HUES6 (cell line): ENCODE measurements around the gene DNAJC15.
A peak's percentile ranks its signal among the peaks of the same experiment; 100 is the strongest.

Experiments
- H3K27ac ChIP-seq: 2 replicates; pipeline ENCODE4 v1.7.0; 2013; ENCODE audit warnings: low read depth, mild to moderate bottlenecking, low read length, inconsistent platforms
- H3K27me3 ChIP-seq: 2 replicates; pipeline ENCODE4 v1.6.1; 2013; ENCODE audit warnings: low read length; ENCODE audit not compliant: control insufficient read depth, insufficient read depth
- H3K36me3 ChIP-seq: 2 replicates; pipeline ENCODE4 v1.6.1; 2013; ENCODE audit warnings: low read length; ENCODE audit not compliant: control insufficient read depth, insufficient read depth
- H3K4me1 ChIP-seq: 2 replicates; pipeline ENCODE4 v1.6.1; 2013; ENCODE audit warnings: low read length; ENCODE audit not compliant: control insufficient read depth, insufficient read depth
- H3K4me3 ChIP-seq: 2 replicates; pipeline ENCODE4 v1.5.1; 2013; ENCODE audit warnings: low read depth, low read length
- H3K9ac ChIP-seq: one replicate; pipeline ENCODE4 v1.6.1; 2013; ENCODE audit warnings: mild to moderate bottlenecking, low read length
- H3K9me3 ChIP-seq: 2 replicates; pipeline ENCODE4 v1.6.1; 2013; ENCODE audit warnings: low read depth, low read length; ENCODE audit not compliant: control insufficient read depth, insufficient read depth

Gene DNAJC15

DNA sequence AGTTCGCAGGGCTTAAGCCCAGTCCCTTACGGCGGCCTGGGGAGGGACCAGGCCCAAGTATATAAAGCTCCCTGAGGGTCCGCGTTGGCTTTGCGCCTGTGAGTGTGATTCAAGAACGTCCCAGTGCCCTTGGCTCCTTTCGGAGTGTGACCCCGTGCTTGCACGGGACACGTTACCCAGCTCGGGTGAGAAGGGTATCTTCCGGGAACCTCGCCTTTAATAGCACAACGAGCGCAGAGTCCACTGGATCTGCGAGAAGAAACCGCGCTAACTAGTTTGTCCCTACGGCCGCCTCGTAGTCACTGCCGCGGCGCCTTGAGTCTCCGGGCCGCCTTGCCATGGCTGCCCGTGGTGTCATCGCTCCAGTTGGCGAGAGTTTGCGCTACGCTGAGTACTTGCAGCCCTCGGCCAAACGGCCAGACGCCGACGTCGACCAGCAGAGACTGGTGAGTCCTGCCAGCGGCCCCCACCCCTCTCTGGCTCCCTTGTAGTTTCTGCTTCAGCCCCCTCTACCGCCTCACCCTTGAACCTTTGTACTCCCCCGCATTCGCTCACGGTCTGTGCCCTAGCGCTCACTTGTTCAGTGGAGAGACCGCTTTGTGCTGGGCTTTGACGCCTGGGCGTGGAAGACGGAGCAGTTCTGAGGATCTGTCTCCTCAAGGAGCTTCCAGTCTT lies at the start of gene DNAJC15:
TSS of gene DNAJC15 (plus strand) at position 298 of the 675 bp plus-strand sequence. CDS start at position 339, 41 bp downstream.
- H3K9me3 ChIP-seq, result no peaks in the 10 kb centered on the region
- H3K27ac ChIP-seq, result no peak within 1 kb of the TSS; the same call in 1 of the 2 replicates
- H3K4me1 ChIP-seq, result peaks cover 10% of the 10 kb centered on the region
- no peaks in the 10 kb centered on the region for H3K27me3 ChIP-seq
- peak within 1 kb of the TSS; percentile 78 for H3K9ac ChIP-seq
- H3K4me3 ChIP-seq, result peak within 1 kb of the TSS; percentile 66
- no peaks in the 10 kb centered on the region for H3K36me3 ChIP-seq

DNA sequence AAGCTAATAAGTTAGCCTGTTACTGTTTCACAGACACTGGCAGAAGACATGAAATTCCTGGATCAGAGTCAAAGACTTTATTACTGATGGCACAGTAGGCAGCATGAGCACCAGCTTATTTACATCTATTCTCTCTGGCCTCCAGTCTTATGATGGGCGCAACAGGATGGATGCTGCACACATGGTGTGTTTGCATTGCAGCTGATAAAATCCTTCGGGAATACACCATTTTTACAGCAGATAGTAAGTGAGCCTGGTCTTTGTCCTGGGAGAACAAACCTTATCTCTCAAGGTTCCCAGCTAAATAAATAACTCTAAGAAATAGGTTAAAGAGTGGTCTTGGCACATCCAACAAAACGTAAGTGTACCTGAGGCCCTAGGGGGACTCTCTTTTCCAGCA lies 47.3 kb upstream of the DNAJC15 start:
- no peak overlapping the region for H3K27ac ChIP-seq
- no peaks in the 10 kb centered on the region for H3K36me3 ChIP-seq
- H3K9ac ChIP-seq, result no peak overlapping the region
- H3K4me1 ChIP-seq, result peaks cover 12% of the 10 kb centered on the region
- H3K27me3 ChIP-seq, result no peaks in the 10 kb centered on the region
- no peak overlapping the region for H3K4me3 ChIP-seq
- H3K9me3 ChIP-seq, result peaks cover 11% of the 10 kb centered on the region; the same call in 1 of the 2 replicates

DNA sequence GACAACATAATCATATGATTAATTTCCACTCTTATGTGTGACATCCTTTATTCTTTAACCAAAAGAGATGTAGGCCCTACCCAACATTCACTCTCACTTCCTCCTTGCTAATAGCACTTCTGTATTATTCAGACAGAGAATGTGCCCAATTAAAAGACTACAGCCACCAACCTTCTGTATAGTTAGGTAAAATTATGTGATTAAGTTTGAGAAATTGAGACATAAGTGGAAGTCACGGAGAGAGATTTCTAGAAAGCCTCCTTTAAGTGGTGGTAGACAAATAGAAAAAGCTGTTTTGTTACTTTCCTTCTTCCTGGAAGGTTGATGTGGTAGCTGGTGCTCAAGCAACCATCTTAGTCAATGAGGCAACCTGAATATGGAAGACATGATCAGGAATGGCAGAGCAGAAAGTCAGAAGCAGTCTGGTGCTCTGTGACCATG lies 46.1 kb upstream of the DNAJC15 start:
- Histone ChIP-seq H3K9ac (no peak overlapping the region), H3K27ac (no peak overlapping the region), H3K9me3 (peaks cover 11% of the 10 kb centered on the region; the same call in 1 of the 2 replicates), H3K36me3 (no peaks in the 10 kb centered on the region), H3K4me3 (no peak overlapping the region), H3K27me3 (no peaks in the 10 kb centered on the region), H3K4me1 (peaks cover 13% of the 10 kb centered on the region)

DNA sequence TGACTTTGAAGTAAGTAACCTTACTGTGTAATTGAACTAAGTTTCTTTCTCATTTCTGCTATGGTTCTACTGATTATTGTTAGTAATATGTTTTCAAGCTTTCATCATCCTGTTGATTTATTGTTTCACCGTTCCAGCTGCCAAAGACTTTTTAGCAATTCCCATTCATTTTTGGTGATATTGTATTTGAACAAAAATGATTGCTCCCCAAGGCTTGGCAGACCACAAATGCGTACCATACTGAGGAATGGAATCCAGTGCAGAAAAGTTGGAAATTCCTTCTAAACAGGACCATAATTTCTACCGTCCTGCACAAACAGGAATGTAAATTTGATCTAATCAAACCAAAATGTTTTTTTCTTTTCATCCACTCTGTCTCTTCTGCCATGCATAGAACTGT lies 42.1 kb upstream of the DNAJC15 start:
- Histone ChIP-seq H3K36me3 (no peaks in the 10 kb centered on the region), H3K27ac (no peak overlapping the region), H3K9ac (no peak overlapping the region), H3K4me1 (peaks cover 25% of the 10 kb centered on the region), H3K27me3 (no peaks in the 10 kb centered on the region), H3K4me3 (no peak overlapping the region), H3K9me3 (peaks cover 5% of the 10 kb centered on the region; the same call in 1 of the 2 replicates)

DNA sequence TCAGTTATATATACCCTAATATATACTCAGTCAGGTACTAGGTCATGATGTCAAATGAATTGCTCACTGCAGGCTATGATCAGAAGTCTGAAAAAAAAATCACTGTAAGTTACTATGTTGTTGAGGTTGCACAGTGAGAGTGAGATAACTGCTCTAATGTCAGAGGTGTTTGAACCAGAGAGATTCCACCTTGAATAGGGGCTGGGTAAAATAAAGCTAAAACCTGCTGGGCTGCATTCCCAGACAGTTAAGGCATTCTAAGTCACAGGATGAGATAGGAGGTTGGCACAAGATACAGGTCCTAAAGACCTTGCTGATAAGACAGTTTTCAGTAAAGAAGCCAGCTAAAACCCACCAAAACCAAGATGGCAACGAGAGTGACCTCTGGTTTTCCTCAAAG lies 41.5 kb upstream of the DNAJC15 start:
- Histone ChIP-seq H3K4me1 (peaks cover 25% of the 10 kb centered on the region), H3K27ac (no peak overlapping the region), H3K36me3 (no peaks in the 10 kb centered on the region), H3K9ac (no peak overlapping the region), H3K9me3 (peaks cover 5% of the 10 kb centered on the region; the same call in 1 of the 2 replicates), H3K4me3 (no peak overlapping the region), H3K27me3 (no peaks in the 10 kb centered on the region)

DNA sequence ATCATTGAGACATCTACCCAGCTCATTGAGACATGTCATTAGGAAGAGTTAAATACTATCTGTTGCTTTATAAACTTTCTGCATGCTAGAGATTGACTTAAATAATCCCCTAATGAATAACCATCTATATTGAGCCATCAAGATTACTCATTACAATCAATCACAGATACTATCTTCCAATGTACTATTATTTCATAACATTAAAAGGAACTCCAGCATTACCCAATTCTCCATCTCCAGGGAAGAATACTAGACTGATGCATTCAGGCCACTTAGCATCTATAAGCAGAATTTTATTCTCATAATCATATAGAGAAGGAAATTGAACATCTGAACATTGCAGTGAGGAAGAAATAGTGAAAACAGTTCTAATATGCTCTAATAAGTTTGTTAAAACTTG lies 39.4 kb upstream of the DNAJC15 start:
- H3K9me3 ChIP-seq, result no peaks in the 10 kb centered on the region; the same call in 1 of the 2 replicates
- H3K9ac ChIP-seq, result no peak overlapping the region
- no peaks in the 10 kb centered on the region for H3K27me3 ChIP-seq
- no peak overlapping the region for H3K27ac ChIP-seq
- no peak overlapping the region for H3K4me3 ChIP-seq
- H3K36me3 ChIP-seq, result no peaks in the 10 kb centered on the region
- H3K4me1 ChIP-seq, result peaks cover 25% of the 10 kb centered on the region

DNA sequence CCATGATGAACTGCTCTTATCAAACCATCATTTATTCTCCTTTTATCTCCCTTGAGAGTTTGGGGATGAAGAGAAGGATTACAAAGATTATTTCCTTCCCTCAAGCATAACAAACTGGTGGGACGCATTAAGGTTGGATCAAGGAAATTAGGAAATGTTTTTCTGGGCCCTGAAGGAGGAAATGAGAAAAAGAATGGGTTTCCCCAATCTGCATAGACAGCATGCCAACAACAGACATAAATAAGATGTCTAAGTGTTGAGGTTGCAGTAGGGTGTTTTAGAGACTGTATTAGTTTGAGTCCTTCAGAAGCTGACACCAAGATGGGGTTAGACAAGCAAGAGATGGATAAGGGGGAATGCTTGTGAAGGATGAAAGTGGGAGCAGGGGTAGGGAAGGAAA lies 38.7 kb upstream of the DNAJC15 start:
- no peak overlapping the region for H3K4me3 ChIP-seq
- no peak overlapping the region for H3K9ac ChIP-seq
- H3K36me3 ChIP-seq, result no peaks in the 10 kb centered on the region
- no peaks in the 10 kb centered on the region; the same call in 1 of the 2 replicates for H3K9me3 ChIP-seq
- H3K27ac ChIP-seq, result no peak overlapping the region
- no peaks in the 10 kb centered on the region for H3K27me3 ChIP-seq
- peaks cover 25% of the 10 kb centered on the region for H3K4me1 ChIP-seq

DNA sequence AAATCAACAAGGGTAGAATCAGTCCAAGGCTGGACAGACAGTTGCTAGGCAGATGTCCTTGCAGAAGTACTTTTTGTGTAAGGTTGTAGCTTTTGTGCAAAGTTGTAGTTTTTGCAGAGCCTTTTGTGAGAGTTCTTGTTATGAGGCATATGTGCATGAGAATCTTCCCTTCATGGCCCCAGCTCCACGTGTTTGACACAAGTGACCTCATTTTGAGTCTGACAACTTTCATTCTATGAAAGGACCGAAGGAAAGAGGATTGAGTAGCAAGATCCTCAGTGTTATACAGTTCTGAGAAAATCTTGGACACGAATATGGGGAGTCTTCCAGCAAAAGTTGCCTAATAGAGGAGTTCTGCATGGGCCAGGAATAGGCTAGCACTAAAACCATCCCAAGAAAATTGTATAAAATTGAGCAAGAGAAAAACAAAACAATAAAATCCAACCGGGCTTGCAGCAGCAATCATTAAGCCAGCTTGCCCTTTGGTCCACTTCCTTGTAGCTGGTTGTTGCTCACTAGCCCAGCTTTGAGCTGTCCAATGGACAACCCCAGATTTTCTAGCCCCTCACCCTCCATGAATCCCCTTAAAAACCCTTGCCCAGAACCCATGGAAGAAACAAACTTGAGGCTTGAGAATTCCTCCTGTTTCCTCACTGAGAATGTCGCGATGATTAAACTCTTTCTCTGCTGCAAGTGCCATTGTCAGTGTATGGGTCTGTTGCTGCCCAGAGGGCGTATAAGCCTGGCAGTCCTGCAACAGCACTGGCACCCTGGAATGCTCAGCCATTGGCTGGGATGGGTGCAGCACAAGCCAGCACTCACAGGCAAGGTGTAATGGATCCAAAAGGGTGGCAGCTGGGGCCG lies 37.8 kb upstream of the DNAJC15 start:
- peaks cover 25% of the 10 kb centered on the region for H3K4me1 ChIP-seq

DNA sequence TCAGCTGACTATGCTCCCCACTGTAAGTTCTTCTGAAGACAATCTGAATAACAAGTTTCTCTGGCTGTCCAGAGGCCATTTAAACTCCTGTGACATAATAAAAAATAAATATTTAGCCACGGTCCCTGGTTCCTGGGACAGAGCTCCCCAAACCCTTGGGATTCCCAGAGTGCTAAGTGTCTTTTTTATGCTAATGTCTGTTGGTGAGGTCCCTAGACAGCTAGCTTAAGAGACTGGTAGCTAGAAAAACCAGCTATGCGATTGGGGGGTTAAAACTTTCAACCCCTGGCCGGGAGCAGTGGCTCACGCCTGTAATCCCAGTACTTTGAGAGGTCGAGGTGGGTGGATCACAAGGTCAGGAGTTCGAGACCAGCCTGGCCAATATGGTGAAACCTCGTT lies 37.2 kb upstream of the DNAJC15 start:
- H3K4me1 ChIP-seq, result peaks cover 22% of the 10 kb centered on the region
- no peak overlapping the region for H3K9ac ChIP-seq
- no peaks in the 10 kb centered on the region for H3K9me3 ChIP-seq
- H3K4me3 ChIP-seq, result no peak overlapping the region
- H3K27me3 ChIP-seq, result peaks cover 5% of the 10 kb centered on the region; the same call in 1 of the 2 replicates
- no peak overlapping the region for H3K27ac ChIP-seq
- no peaks in the 10 kb centered on the region for H3K36me3 ChIP-seq

More for the DNA sequence above, 37.8 kb upstream of the DNAJC15 start:
- Histone ChIP-seq H3K9me3 (no peaks in the 10 kb centered on the region), H3K9ac (no peak overlapping the region), H3K27ac (no peak overlapping the region), H3K4me3 (no peak overlapping the region), H3K36me3 (no peaks in the 10 kb centered on the region), H3K27me3 (no peaks in the 10 kb centered on the region)

DNA sequence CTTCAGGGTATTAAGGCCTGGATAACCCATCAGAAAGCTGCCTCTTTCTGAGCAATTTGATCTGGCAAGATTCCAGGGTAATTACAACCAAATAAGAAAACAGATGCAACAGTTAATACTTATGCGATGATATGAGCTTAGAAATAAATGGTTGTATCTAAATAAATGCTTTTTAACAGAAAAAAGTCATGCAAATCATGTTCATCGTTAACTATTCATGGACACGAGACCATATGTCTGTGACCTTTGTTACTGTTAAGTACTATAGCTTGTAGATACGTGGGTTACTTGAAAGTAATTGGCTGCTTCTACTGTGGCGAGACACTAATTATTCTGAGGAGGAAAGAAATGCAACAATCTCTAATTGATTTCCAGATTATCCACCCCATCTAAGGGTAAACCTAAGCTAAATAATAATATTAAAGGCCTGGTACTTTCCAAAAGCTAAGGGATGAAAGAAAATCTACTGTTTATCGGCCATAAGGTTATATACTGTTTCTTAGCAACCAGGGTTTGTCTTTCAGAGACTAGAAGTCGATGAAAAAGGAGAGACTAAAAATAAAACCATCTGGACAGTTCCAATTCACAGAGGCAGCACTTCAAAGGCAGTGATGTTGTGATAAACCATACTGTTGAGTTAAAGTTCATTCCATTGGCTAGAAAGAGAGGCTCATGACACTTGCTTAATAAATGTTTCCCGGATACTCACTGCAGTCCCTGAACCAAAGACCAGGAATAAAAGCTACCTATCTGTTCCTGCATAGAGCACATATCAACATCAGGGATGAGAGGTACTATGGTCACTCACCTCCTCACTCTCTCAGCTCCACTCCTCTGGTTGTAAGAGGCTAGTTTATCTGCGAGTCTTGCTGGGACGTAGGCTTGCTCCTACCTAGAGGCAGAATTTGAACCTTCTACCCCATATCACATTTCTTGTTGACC lies 32.8 kb upstream of the DNAJC15 start:
- H3K27me3 ChIP-seq, result peaks cover 24% of the 10 kb centered on the region
- H3K9ac ChIP-seq, result no peak overlapping the region
- no peaks in the 10 kb centered on the region for H3K9me3 ChIP-seq
- peaks cover 7% of the 10 kb centered on the region; the same call in 1 of the 2 replicates for H3K4me1 ChIP-seq
- H3K27ac ChIP-seq, result no peak overlapping the region
- no peaks in the 10 kb centered on the region for H3K36me3 ChIP-seq
- no peak overlapping the region for H3K4me3 ChIP-seq
